Neural cell (in vitro differentiated cells): ENCODE measurements around the gene HIPK2. TPM values are rescaled to one million over a fixed set of nuclear protein-coding genes. Genes with fewer than 3 reads are reported as not detected.

Experiments
- H2AFZ ChIP-seq: fragments of 200-600, 300-800 bp; sonication (generic), shearing (Covaris generic); 2 replicates; pipeline ENCODE4 v1.6.0; 2014; ENCODE audit warnings: low read depth, mild to moderate bottlenecking, antibody characterized with exemption, low read length, moderate library complexity
- H3F3A ChIP-seq: fragments of 200-600 bp; shearing (Covaris generic); 2 replicates; pipeline ENCODE4 v1.6.1; 2016; ENCODE audit warnings: mild to moderate bottlenecking, moderate library complexity, mixed read lengths, antibody characterized with exemption, low read length; ENCODE audit not compliant: insufficient read depth, poor library complexity, severe bottlenecking
- H3K27ac ChIP-seq: fragments of 200-600, 300-800 bp; sonication (generic), shearing (Covaris generic); 2 replicates; pipeline ENCODE4 v1.5.1; 2014; ENCODE audit warnings: mild to moderate bottlenecking, low read length, moderate library complexity
- H3K27me3 ChIP-seq: fragments of 300-800, 200-600 bp; sonication (generic), shearing (Covaris generic); 2 replicates; pipeline ENCODE4 v1.6.0; 2014; ENCODE audit warnings: mild to moderate bottlenecking, low read depth, low read length, moderate library complexity; ENCODE audit not compliant: insufficient read depth
- H3K36me3 ChIP-seq: fragments of 300-800, 200-600 bp; sonication (generic), shearing (Covaris generic); 2 replicates; pipeline ENCODE4 v1.5.1; 2014; ENCODE audit warnings: mild to moderate bottlenecking, antibody characterized with exemption, low read length, moderate library complexity; ENCODE audit not compliant: insufficient read depth
- H3K4me2 ChIP-seq: fragments of 300-800, 200-600 bp; sonication (generic), shearing (Covaris generic); 2 replicates; pipeline ENCODE4 v1.6.0; 2014; ENCODE audit warnings: mild to moderate bottlenecking, low read length
- H3K4me3 ChIP-seq: fragments of 300-800, 200-600 bp; sonication (generic), shearing (Covaris generic); 2 replicates; pipeline ENCODE4 v1.5.1; 2014; ENCODE audit warnings: mild to moderate bottlenecking, low read length, moderate library complexity
- H3K79me2 ChIP-seq: fragments of 200-600 bp; shearing (Covaris generic); replicated peaks from 2 replicates; pipeline ENCODE4 v1.6.0; 2014; ENCODE audit warnings: mild to moderate bottlenecking, low read length, moderate library complexity; ENCODE audit not compliant: insufficient read depth
- H3K9ac ChIP-seq: fragments of 300-800, 200-600 bp; sonication (generic), shearing (Covaris generic); 2 replicates; pipeline ENCODE4 v1.6.1; 2016; ENCODE audit warnings: mild to moderate bottlenecking, low read length, mixed read lengths
- H3K9me2 ChIP-seq: fragments of 200-600 bp; shearing (Covaris generic); 2 replicates; pipeline ENCODE4 v1.6.1; 2016; ENCODE audit warnings: mild to moderate bottlenecking, low read length, mixed read lengths; ENCODE audit not compliant: insufficient read depth
- H3K9me3 ChIP-seq: fragments of 200-600, 300-800 bp; sonication (generic), shearing (Covaris generic); 2 replicates; pipeline ENCODE4 v1.6.1; 2016; ENCODE audit warnings: mild to moderate bottlenecking, mixed run types, low read length, moderate library complexity, mixed read lengths
- H4K20me1 ChIP-seq: fragments of 200-600 bp; shearing (Covaris generic); 2 replicates; pipeline ENCODE4 v1.6.1; 2016; ENCODE audit warnings: mild to moderate bottlenecking, mixed run types; ENCODE audit not compliant: insufficient read depth
- EP300 ChIP-seq: fragments of 450-650 bp; conservative IDR thresholded peaks from 2 replicates; pipeline ENCODE4 v1.6.1; 2014; ENCODE audit warnings: antibody characterized with exemption, mild to moderate bottlenecking, moderate library complexity; ENCODE audit not compliant: poor library complexity, severe bottlenecking
- EZH2 ChIP-seq: fragments of 200-600, 300-800 bp; shearing (Covaris generic), sonication (generic); IDR thresholded peaks from 2 replicates; pipeline ENCODE4 v1.6.1; 2014; ENCODE audit warnings: antibody characterized with exemption, low read length, borderline replicate concordance, mild to moderate bottlenecking; ENCODE audit not compliant: insufficient read depth, poor library complexity, severe bottlenecking
- MXI1 ChIP-seq: fragments of 450-650 bp; conservative IDR thresholded peaks from 2 replicates; pipeline ENCODE4 v1.6.1; 2014; ENCODE audit warnings: antibody characterized with exemption, mild to moderate bottlenecking; ENCODE audit not compliant: poor library complexity, severe bottlenecking
- POLR2AphosphoS5 ChIP-seq: IDR thresholded peaks from 2 replicates; pipeline ENCODE4 v1.6.1; 2012
- RAD21 ChIP-seq: fragments of 450-650 bp; conservative IDR thresholded peaks from 2 replicates; pipeline ENCODE4 v1.6.1; 2014; ENCODE audit warnings: antibody characterized with exemption, mild to moderate bottlenecking, moderate library complexity
- SMC3 ChIP-seq: fragments of 450-650 bp; conservative IDR thresholded peaks from 2 replicates; pipeline ENCODE4 v1.6.1; 2014; ENCODE audit warnings: antibody characterized with exemption, mild to moderate bottlenecking, moderate library complexity; ENCODE audit not compliant: poor library complexity
- TAF1 ChIP-seq: IDR thresholded peaks from 2 replicates; pipeline ENCODE4 v1.6.1; 2012; ENCODE audit warnings: low read depth
- polyA plus RNA-seq: library from polyadenylated mRNA; depleted of rRNA; stranded (reverse); fragments of >200 nt; gene quantifications from 2 replicates; pipeline ENCODE4 v1.2.3, GENCODE V29; 2014
- TF ChIP-seq, protein P1 (sequence below): fragments of 450-650 bp; IDR thresholded peaks from 2 replicates; pipeline ENCODE4 v1.5.1; 2014; ENCODE audit warnings: antibody characterized with exemption, mild to moderate bottlenecking, moderate library complexity; ENCODE audit not compliant: poor library complexity, severe bottlenecking
- TF ChIP-seq, protein P2 (sequence below): IDR thresholded peaks from 2 replicates; pipeline ENCODE4 v1.6.1; 2012; ENCODE audit warnings: borderline replicate concordance

HIPK2 gene
- polyA plus RNA-seq, 1 donor from 2014 or later, result 8.5 TPM

DNA sequence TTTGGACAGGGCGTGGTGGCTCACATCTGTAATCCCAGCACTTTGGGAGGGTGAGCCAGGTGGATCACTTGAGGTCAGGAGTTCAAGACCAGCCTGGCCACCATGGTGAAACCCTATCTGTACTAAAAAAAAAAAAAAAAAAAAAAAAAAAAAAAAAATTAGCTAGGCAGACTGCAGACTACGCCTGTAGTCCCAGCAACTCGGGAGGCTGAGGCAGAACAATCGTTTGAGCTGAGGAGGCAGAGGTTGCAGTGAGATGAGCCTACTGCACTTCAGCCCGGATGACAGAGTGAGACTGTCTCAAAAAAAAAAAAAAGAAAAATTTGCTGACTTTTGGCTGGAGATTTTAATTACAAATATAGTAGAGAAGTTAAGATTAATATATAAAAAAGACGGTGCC is 104.0 kb downstream of the HIPK2 start:
- Histone ChIP-seq H3F3A (no peaks in the 10 kb centered on the region), H3K9me2 (no peaks in the 10 kb centered on the region), H3K9ac (no peak overlapping the region), H3K27me3 (no peaks in the 10 kb centered on the region), H3K4me3 (no peak overlapping the region), H3K27ac (no peak overlapping the region), H4K20me1 (no peaks in the 10 kb centered on the region), H3K9me3 (no peaks in the 10 kb centered on the region), H3K79me2 (no peaks in the 10 kb centered on the region), H3K36me3 (no peaks in the 10 kb centered on the region), H2AFZ (no peak overlapping the region), H3K4me2 (no peak overlapping the region)
- TF ChIP-seq MXI1, result no peak
- TF ChIP-seq TAF1, result no peak
- TF ChIP-seq EP300, result no peak
- TF ChIP-seq, protein P1, sequence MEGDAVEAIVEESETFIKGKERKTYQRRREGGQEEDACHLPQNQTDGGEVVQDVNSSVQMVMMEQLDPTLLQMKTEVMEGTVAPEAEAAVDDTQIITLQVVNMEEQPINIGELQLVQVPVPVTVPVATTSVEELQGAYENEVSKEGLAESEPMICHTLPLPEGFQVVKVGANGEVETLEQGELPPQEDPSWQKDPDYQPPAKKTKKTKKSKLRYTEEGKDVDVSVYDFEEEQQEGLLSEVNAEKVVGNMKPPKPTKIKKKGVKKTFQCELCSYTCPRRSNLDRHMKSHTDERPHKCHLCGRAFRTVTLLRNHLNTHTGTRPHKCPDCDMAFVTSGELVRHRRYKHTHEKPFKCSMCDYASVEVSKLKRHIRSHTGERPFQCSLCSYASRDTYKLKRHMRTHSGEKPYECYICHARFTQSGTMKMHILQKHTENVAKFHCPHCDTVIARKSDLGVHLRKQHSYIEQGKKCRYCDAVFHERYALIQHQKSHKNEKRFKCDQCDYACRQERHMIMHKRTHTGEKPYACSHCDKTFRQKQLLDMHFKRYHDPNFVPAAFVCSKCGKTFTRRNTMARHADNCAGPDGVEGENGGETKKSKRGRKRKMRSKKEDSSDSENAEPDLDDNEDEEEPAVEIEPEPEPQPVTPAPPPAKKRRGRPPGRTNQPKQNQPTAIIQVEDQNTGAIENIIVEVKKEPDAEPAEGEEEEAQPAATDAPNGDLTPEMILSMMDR, result no peak
- TF ChIP-seq RAD21, result no peak

DNA sequence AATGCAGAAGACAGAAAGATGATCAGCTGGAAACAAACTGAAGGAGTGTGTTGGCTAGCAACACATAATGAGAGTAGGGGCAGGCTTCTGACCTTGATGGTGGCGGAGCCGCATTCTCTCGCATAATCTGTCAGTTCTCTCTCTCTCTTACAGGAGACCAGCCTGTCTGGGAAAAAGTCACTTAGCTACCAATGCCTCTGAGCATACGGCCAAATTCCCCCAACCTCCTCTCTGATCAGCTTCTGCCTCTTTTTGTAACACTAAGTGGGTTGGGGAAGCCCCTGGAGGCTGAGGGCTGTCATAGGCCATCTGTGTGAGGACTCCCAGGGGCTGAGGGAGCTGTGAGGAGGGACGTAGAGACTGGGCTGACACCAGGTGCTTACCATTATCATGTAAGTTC is 104.6 kb downstream of the HIPK2 start:
- Histone ChIP-seq H3K27ac (no peak overlapping the region), H3K4me3 (no peak overlapping the region), H3K9me2 (no peaks in the 10 kb centered on the region), H3F3A (no peaks in the 10 kb centered on the region), H2AFZ (no peak overlapping the region), H3K9ac (no peak overlapping the region), H3K27me3 (no peaks in the 10 kb centered on the region), H3K79me2 (no peaks in the 10 kb centered on the region), H3K9me3 (no peaks in the 10 kb centered on the region), H3K36me3 (no peaks in the 10 kb centered on the region), H4K20me1 (no peaks in the 10 kb centered on the region), H3K4me2 (no peak overlapping the region)
- TF ChIP-seq RAD21, result no peak
- TF ChIP-seq, protein P2, sequence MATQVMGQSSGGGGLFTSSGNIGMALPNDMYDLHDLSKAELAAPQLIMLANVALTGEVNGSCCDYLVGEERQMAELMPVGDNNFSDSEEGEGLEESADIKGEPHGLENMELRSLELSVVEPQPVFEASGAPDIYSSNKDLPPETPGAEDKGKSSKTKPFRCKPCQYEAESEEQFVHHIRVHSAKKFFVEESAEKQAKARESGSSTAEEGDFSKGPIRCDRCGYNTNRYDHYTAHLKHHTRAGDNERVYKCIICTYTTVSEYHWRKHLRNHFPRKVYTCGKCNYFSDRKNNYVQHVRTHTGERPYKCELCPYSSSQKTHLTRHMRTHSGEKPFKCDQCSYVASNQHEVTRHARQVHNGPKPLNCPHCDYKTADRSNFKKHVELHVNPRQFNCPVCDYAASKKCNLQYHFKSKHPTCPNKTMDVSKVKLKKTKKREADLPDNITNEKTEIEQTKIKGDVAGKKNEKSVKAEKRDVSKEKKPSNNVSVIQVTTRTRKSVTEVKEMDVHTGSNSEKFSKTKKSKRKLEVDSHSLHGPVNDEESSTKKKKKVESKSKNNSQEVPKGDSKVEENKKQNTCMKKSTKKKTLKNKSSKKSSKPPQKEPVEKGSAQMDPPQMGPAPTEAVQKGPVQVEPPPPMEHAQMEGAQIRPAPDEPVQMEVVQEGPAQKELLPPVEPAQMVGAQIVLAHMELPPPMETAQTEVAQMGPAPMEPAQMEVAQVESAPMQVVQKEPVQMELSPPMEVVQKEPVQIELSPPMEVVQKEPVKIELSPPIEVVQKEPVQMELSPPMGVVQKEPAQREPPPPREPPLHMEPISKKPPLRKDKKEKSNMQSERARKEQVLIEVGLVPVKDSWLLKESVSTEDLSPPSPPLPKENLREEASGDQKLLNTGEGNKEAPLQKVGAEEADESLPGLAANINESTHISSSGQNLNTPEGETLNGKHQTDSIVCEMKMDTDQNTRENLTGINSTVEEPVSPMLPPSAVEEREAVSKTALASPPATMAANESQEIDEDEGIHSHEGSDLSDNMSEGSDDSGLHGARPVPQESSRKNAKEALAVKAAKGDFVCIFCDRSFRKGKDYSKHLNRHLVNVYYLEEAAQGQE, result no peak
- TF ChIP-seq, protein P1, result no peak
- TF ChIP-seq MXI1, result no peak
- no peak for TF ChIP-seq EZH2
- TF ChIP-seq TAF1, result no peak
- no peak for TF ChIP-seq POLR2AphosphoS5
- no peak for TF ChIP-seq SMC3
- no peak for TF ChIP-seq EP300
